Body of pancreas (tissue), 4 donors: ENCODE data around the gene PEAK1.

Experiments
- CTCF ChIP-seq, 7 experiments: fragments of 450-650 bp in 4 of 7; fragments of 200-600 bp in 3 of 7; sonication (generic) in 3 of 7; IDR thresholded peaks; one replicate each; pipeline ENCODE4 v1.5.1; 2016 to 2019; ENCODE audit warnings: antibody characterized with exemption in 7 of 7
- POLR2A ChIP-seq, 3 donors: fragments of 450-650 bp; IDR thresholded peaks; one replicate each; pipeline ENCODE4 v1.6.1; 2016; ENCODE audit warnings: antibody characterized with exemption in 3 of 3, mild to moderate bottlenecking in 2 of 3

- no peak for TF ChIP-seq CTCF (IDR thresholded peaks at IDR 0.05)
- TF ChIP-seq POLR2A (IDR thresholded peaks at IDR 0.05): no peak
Observed at GRCh38 chr15:77173487-77173886, 246.4 kb downstream of the PEAK1 start.
